GM23338 (cell line): ENCODE data around the gene KIAA0232.

ENCODE experiments used
- CREB1 ChIP-seq: fragments of 250-450 bp; sonication (Bioruptor Pico); IDR thresholded peaks from 2 replicates; pipeline ENCODE4 v1.5.0; 2020; ENCODE audit warnings: low read depth, mild to moderate bottlenecking, moderate library complexity
- CTCF ChIP-seq, 2 experiments: fragments of 200-600 bp in 1 of 2; sonication (generic) in 1 of 2; conservative IDR thresholded peaks; 2 replicates each; pipeline versions ENCODE4 v1.5.1 to v1.6.1; 2016 to 2017; ENCODE audit warnings: antibody characterized with exemption in 2 of 2, low read depth in 2 of 2, mild to moderate bottlenecking in 2 of 2, moderate library complexity in 1 of 2
- ETS1 ChIP-seq: IDR thresholded peaks from 2 replicates; pipeline ENCODE4 v1.6.1; 2016; ENCODE audit warnings: antibody characterized with exemption
- EZH2 ChIP-seq: fragments of 200-600 bp; sonication (generic); IDR thresholded peaks from one replicate; pipeline ENCODE4 v1.8.0; 2017; ENCODE audit warnings: antibody characterized with exemption, mild to moderate bottlenecking, low read depth; ENCODE audit not compliant: unreplicated experiment
- EZH2phosphoT487 ChIP-seq: fragments of 200-600 bp; sonication (generic); IDR thresholded peaks from one replicate; pipeline ENCODE4 v1.8.1; 2018; ENCODE audit warnings: antibody characterized with exemption; ENCODE audit not compliant: unreplicated experiment
- JUNB ChIP-seq: IDR thresholded peaks from one replicate; pipeline ENCODE4 v1.6.1; 2016; ENCODE audit warnings: antibody characterized with exemption; ENCODE audit not compliant: unreplicated experiment
- NANOG ChIP-seq: IDR thresholded peaks from 2 replicates; pipeline ENCODE4 v1.6.1; 2016; ENCODE audit warnings: antibody characterized with exemption, borderline replicate concordance
- POLR2AphosphoS5 ChIP-seq: IDR thresholded peaks from 2 replicates; pipeline ENCODE4 v1.6.1; 2016; ENCODE audit warnings: antibody characterized with exemption, low read depth
- REST ChIP-seq: IDR thresholded peaks from one replicate; pipeline ENCODE4 v1.6.1; 2018; ENCODE audit warnings: antibody characterized with exemption; ENCODE audit not compliant: unreplicated experiment
- STAT1 ChIP-seq: IDR thresholded peaks from one replicate; pipeline ENCODE4 v1.6.1; 2016; ENCODE audit warnings: antibody characterized with exemption; ENCODE audit not compliant: unreplicated experiment
- ZNF114 ChIP-seq: fragments of 250-450 bp; sonication (Bioruptor Pico); IDR thresholded peaks from 2 replicates; pipeline ENCODE4 v1.5.0; 2020; ENCODE audit warnings: mild to moderate bottlenecking, moderate library complexity
- ZNF331 ChIP-seq: fragments of 250-450 bp; sonication (Bioruptor Pico); IDR thresholded peaks from 2 replicates; pipeline ENCODE4 v1.5.0; 2020; ENCODE audit warnings: low read depth, mild to moderate bottlenecking, moderate library complexity
- TF ChIP-seq, protein P1 (sequence below): fragments of 250-450 bp; sonication (Bioruptor Pico); IDR thresholded peaks from 2 replicates; pipeline ENCODE4 v1.5.0; 2020; ENCODE audit warnings: mild to moderate bottlenecking, moderate library complexity

DNA sequence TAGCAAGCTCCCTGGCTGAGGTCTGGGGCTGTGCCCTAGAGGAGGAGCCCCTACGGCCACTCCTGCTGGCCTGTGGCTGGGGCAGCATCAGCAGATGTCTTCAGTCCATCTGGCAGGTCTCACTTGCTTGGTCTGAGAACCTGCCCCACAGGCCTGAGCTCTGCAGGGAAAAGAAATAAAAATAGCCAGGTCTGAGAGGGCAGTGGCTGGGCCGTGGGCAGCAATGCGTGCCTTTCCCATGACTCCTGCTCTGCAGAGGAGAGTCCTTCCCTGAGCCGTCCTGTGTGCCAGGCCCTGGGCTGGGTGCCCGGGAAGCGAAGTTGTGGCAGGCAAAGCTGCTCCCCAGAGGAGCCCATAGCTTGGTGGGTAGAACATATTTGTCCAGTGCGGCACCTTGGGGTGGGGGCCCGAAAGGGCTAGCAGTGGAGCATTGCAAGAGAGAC is 11.3 kb upstream of the KIAA0232 start:
- TF ChIP-seq CTCF (conservative IDR thresholded peaks at IDR 0.05; ENCODE audit: low read depth in 2 of 2) (no peak), REST (no peak), EZH2 (no peak), EZH2phosphoT487 (no peak), ETS1 (no peak), POLR2AphosphoS5 (no peak), JUNB (no peak), CREB1 (CRISPR knock-in tag) (no peak), ZNF331 (CRISPR knock-in tag) (no peak), STAT1 (no peak), ZNF114 (CRISPR knock-in tag) (no peak), NANOG (no peak)
- TF ChIP-seq, protein P1, sequence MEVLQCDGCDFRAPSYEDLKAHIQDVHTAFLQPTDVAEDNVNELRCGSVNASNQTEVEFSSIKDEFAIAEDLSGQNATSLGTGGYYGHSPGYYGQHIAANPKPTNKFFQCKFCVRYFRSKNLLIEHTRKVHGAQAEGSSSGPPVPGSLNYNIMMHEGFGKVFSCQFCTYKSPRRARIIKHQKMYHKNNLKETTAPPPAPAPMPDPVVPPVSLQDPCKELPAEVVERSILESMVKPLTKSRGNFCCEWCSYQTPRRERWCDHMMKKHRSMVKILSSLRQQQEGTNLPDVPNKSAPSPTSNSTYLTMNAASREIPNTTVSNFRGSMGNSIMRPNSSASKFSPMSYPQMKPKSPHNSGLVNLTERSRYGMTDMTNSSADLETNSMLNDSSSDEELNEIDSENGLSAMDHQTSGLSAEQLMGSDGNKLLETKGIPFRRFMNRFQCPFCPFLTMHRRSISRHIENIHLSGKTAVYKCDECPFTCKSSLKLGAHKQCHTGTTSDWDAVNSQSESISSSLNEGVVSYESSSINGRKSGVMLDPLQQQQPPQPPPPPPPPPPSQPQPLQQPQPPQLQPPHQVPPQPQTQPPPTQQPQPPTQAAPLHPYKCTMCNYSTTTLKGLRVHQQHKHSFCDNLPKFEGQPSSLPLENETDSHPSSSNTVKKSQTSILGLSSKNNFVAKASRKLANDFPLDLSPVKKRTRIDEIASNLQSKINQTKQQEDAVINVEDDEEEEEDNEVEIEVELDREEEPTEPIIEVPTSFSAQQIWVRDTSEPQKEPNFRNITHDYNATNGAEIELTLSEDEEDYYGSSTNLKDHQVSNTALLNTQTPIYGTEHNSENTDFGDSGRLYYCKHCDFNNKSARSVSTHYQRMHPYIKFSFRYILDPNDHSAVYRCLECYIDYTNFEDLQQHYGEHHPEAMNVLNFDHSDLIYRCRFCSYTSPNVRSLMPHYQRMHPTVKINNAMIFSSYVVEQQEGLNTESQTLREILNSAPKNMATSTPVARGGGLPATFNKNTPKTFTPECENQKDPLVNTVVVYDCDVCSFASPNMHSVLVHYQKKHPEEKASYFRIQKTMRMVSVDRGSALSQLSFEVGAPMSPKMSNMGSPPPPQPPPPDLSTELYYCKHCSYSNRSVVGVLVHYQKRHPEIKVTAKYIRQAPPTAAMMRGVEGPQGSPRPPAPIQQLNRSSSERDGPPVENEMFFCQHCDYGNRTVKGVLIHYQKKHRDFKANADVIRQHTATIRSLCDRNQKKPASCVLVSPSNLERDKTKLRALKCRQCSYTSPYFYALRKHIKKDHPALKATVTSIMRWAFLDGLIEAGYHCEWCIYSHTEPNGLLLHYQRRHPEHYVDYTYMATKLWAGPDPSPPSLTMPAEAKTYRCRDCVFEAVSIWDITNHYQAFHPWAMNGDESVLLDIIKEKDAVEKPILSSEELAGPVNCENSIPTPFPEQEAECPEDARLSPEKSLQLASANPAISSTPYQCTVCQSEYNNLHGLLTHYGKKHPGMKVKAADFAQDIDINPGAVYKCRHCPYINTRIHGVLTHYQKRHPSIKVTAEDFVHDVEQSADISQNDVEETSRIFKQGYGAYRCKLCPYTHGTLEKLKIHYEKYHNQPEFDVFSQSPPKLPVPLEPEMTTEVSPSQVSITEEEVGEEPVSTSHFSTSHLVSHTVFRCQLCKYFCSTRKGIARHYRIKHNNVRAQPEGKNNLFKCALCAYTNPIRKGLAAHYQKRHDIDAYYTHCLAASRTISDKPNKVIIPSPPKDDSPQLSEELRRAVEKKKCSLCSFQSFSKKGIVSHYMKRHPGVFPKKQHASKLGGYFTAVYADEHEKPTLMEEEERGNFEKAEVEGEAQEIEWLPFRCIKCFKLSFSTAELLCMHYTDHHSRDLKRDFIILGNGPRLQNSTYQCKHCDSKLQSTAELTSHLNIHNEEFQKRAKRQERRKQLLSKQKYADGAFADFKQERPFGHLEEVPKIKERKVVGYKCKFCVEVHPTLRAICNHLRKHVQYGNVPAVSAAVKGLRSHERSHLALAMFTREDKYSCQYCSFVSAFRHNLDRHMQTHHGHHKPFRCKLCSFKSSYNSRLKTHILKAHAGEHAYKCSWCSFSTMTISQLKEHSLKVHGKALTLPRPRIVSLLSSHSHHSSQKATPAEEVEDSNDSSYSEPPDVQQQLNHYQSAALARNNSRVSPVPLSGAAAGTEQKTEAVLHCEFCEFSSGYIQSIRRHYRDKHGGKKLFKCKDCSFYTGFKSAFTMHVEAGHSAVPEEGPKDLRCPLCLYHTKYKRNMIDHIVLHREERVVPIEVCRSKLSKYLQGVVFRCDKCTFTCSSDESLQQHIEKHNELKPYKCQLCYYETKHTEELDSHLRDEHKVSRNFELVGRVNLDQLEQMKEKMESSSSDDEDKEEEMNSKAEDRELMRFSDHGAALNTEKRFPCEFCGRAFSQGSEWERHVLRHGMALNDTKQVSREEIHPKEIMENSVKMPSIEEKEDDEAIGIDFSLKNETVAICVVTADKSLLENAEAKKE (CRISPR knock-in tag), result no peak
